CD4-positive, alpha-beta T cell treated with Interleukin-4 for 4 hours (primary cell): Measurements from ENCODE around the gene PSMG3.
"Not testable (repeated sequence)": the region's sequence is repeated elsewhere in the genome, so short reads cannot be mapped to it uniquely, and the experiment has no call there.

Source experiments
- DNase-seq: peaks from one replicate; pipeline ENCODE4 v3.0.0-alpha.2; 2020

The PSMG3 gene

DNA sequence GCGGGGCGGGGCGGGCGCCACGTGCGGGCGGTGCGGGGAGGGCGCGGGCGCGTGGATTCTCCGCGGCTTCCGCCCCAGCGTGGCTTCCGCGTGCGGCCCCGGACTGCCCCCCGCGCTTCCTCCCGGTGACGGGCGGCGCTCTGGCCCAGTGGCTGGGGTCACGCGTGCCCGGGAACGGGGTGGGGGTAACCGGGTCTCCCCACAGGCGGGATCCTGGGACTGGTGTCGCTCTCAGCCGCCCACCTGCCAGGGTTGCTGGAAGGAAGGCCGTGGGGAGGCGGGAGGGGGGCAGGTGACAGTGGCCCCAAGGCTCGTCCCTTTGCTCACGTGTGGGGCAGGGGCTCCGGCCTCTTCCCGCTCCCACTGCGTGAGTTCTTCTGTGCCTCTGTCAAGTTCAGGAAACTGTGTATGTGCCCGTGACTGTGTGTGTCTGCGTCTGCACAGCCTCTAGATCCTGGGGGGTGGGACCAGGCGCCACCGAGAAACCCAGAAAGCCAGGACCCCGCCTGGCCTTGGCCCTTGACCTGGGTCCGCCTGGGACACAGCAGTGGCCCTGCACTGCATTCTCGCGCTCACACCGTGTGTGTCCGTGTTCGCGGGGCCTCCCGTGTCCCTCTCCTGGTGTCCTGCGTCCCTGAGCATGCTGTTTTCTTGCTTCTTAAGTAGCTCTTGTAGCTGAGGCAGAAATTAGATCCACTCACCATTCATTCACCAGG lies 38.4 kb downstream of the PSMG3 start:
- DNase-seq: peak; percentile 27

DNA sequence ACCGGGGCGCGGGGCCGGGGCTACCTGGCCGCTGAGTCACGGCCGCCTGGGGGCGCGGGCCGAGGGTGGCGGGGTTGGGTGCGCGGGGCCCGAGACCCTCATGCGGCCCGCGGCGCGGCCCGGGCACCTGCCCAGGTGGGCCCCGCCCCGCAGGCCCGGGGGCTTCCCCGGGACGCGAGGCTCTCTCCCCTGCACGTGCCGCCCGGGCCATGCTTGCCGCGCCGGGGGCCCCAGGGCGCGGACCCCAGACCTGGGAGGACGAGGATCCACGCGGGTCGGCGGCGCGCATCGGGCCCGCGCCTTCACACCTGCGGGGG lies 38.9 kb downstream of the PSMG3 start:
- DNase-seq: no peak

DNA sequence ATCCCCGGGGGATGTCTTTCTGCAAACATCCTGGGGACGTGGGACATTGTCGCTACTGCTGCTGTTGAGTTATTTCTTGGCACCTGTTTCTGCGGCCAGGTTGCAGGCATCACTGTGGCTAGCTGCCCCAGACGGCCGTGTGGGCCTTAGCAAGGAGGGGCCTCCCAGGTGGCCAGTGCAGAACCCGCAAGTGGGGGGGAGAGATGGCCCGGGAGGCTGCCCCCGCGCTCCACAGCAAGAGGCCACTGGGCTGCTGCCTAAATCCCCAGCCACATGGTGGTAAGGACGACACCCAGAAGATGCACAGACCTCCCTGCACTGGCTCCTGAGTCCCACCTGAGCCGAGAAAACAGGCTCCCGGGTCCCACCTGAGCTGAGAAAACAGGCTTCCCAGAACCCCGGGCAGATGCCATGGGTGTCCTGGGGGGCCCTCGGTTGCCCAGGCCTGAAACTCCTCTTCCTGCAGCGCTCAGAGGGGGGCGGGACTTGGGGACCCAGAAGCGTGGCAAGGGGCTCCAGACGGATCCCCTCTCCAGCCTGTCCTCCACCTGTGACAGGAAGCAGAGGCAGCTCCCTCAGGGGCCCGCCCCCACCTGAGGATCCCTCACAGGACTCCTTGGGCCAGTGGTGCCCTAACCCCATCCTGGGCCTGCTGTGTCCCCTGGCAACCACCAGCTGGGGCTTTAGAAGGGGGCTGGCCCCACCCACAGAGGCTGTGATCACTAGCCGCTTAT lies 40.3 kb downstream of the PSMG3 start:
- DNase-seq: no peak

DNA sequence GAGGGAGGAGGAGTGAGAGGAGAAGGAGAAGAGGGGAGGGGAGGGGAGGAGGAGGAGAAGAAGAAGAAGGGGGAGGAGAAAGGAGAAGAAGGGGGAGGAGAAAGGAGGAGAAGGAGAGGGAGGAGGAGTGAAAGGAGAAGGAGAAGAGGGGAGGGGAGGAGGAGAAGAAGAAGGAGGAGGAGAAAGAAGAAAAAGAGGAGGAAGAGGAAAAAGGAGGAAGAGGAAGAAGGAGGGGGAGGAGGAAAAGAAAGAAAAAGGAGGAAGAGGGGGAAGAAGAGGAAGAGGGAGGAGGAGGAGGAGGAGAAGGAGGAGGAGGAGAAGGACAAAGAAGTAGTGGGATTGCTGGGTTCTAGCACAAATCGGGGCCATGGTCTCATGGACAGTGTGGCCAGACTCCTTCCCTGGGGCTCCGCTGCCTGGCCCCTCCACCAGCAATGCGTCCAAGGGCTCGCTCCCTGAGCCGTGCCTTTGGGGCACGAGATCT lies 43.5 kb downstream of the PSMG3 start:
- no peak for DNase-seq

DNA sequence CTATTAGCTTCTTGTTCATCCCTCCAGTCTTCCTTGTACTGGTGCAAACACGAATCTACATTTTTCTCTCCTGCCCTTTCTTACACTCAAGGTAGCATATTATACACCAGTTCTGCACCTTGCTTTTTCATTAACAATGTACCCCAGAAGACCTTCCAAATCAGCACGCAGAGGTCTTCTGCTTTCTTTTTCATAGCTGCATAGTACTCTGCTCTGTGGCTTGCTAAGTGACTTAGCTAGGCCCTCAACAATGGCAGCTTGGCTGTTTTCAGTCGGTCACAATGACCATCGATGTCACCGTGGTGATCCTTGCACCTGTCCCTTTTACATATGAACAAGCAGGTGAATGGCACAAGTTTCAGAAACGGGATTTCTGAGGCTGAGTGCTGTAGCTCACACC lies 44.4 kb downstream of the PSMG3 start:
- DNase-seq: no peak

DNA sequence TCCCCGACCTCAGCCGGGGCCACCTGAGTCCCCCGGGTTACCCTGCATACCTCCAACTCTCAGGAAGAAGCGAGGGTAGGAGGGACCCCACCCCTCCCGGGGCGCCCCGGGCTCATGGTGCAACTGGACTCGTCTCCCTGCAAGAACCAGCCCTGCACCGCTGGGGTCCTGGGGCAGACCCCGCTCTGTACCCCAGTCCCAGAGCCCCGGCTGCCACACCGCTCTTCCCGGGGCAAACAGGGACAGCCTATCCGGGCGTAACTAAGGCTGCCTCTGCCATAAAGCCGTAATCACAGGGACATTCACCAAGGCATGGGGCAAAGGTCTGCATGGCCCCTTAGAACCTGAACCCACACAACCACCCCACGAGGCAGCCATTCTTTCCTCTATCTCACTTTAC lies 46.0 kb downstream of the PSMG3 start:
- no peak for DNase-seq

DNA sequence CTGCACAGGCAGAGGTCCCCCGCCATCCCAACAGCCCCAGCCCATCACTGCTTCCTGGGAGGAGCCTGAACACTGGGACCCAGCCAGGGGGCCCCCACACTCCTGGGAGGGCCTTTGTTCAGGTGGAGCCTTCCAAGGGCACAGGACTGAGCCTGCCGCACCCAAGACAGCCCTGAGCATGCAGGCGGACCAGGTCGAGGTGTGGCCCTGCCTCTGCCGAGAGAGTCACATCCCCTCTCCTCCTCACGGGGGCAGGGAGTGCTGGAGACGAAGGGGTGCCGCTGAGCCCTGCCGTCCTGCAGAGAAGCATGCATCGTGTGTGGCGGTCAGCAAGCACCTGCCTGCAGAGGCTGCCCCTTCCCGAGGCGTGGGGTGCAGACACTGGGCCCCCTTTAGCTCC lies 46.6 kb downstream of the PSMG3 start:
- no peak for DNase-seq

DNA sequence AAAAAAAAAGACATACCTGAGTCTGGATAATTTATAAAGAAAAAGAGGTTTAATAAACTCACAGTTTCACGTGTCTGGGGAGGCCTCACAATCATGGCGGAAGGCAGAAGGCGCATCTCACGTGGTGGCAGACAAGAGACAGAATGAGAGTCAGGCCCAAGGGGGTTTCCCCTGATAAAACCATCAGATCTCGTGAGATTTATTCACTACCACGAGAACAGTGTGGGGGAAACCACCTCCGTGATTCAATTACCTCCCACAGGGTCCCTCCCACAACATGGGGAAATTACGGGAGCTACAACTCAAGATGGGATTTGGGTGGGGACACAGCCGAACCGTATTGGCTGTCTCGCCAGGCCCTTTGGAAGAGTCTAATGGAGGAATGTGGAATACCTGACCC lies 48.4 kb downstream of the PSMG3 start:
- DNase-seq: no peak

DNA sequence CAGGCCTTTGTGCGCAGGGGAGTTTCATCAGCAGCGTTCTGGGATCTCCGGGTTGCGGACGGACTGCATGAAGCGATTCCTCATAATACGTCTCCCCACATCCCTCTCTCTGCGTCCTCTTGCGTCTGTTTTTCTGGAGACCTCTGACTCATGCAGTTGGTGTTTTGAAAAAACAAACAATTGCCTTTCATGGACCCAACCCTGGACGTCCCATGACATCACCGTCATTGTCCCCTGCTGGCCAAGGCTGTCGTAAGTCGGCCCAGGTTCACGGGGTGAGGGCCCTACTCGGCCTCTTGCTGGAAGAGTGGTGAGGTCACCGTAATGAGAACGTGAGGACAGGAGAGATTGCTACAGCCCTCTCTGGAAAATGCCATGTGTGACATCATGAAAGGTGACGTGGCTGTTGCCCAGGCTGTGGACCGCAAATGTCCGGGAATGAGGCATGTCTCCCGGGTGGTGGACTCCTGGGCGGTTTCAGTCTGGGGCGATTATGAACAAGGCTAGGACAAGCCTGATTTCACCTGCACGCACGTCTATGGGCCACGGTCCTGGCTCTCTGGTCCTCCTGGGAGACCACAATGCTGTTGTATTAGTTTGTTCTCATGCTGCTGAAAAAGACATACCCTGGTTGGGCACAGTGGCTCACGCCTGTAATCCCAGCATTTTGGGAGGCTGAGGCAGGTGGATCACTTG lies 49.1 kb downstream of the PSMG3 start:
- DNase-seq: no peak

DNA sequence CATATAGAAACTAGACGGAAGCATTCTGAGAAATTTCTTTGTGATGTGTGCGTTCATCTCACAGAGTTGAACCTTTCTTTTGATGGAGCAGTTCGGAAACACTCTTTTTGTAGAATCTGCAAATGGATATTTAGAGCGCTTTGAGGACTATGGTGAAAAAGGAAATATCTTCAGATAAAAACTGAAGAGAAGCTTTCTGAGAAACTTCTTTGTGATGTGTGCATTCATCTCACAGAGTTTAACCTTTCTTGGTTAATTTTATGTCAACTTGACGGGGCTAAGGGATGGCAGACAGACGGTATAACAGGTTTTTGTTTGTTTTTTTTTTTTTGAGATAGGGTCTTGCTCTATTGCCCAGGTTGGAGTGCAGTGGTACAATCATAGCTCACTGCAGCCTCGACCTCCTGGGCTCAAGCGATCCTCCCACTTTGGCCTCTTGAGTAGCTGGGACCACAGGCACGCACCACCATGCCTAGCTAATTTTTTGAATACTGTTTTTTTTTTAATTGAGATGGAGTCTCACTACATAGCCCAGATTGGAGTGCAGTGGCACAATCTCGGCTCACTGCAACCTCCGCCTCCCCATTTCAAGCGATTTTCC lies 50.4 kb downstream of the PSMG3 start:
- DNase-seq: not testable (repeated sequence)
